AG20443 (cell line): Measurements from ENCODE around the gene ADAM30.
A peak's percentile ranks its signal among the peaks of the same experiment; 100 is the strongest.

ENCODE experiments used
- DNase-seq: peaks from one replicate; pipeline ENCODE4 v3.0.0; 2012; ENCODE audit warnings: low spot score, mixed read lengths

Gene ADAM30

GRCh38 chr1:119908661-119909060, 12.3 kb upstream of the ADAM30 start:
- no peak for DNase-seq

DNA sequence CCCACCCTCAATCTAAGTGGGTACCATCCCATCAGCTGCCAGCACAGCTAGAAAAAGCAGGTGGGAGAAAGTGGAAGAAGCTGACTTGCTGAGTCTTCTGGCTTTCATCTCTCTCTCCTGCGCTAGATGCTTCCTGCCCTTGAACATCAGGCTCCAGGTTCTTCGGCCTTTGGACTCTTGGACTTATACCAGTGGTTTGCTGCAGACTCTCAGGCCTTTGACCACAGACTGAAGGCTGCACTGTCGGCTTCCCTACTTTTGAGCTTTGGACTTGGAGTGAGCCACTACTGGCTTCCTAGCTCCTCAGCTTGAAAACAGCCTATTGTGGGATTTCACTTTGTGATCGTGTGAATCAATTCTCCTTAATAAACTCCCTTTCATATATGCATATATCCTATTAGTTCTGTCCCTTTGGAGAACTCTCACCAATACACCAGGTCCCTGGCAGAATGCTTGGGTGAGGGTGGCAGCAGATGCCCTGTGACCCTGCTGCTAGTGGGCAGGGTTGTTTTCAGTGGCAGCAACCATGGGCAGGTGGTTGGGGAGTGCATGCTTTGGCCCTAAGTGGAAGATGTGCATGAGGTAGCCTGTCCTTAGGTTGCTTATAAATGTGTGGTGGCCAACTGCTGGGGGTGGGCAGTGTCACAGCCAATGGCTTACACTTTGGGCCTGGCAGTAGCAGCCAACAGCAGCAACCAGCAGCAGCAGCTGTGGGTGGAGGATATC, 10.8 kb upstream of the ADAM30 start:
- DNase-seq: no peak

DNA sequence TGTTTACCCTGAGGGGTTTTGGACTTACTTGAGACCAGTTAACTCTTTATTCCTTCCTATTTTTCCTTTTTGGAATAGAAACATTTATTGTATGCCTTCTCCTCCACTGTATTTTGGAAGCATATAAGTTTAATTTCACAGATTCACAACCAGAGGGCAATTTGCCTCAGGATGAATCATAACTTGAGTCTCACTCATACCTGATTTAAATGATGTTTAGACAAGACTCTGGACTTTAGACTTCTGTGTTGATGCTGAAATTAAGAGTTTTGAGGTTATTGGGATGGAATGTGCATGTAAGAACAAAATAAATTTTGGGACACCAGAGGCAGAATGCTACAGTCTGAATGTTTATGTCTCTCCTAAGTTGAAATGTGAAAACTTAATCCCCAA, 7.1 kb upstream of the ADAM30 start:
- no peak for DNase-seq

- DNase-seq: no peak
Measured at GRCh38 chr1:119902775-119903442, 6.6 kb upstream of the ADAM30 start.

DNA sequence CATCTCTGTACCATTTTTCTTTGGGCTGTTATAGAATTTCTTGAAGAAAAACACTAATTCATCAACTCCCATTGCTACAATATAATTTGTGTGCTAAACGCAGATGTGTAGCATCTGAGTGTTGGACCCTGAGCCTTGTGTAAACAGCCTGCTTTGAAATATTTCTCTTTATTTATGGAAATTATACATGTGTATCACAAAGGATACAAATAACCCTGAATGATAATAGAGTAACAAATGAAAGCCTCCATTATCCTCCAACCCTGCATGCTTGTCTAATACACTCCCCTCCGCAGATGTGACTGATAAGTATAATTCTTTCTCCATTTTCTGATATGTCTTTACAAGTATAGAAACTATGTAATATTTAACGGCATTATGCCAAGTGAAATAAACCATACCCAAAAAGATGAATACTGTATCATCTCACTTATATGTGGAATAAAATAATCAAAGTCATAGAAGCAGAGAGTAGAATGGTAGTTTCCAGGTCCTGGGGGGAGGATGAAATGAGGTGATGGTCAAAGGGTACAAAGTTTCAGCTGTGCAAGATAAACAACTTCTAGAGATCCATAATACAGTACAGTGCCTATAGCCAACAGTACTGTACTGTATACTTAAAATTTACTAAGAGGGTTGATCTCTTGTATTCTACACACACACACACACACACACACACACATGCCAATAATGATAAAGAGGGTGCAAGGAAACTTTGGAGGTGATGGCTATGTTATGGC, 2.8 kb upstream of the ADAM30 start:
- DNase-seq: no peak

GRCh38 chr1:119898530-119898929, 2.2 kb upstream of the ADAM30 start:
- DNase-seq: no peak

- no peak for DNase-seq
Measured at GRCh38 chr1:119895102-119895501, 1.2 kb downstream of the ADAM30 start.

DNA sequence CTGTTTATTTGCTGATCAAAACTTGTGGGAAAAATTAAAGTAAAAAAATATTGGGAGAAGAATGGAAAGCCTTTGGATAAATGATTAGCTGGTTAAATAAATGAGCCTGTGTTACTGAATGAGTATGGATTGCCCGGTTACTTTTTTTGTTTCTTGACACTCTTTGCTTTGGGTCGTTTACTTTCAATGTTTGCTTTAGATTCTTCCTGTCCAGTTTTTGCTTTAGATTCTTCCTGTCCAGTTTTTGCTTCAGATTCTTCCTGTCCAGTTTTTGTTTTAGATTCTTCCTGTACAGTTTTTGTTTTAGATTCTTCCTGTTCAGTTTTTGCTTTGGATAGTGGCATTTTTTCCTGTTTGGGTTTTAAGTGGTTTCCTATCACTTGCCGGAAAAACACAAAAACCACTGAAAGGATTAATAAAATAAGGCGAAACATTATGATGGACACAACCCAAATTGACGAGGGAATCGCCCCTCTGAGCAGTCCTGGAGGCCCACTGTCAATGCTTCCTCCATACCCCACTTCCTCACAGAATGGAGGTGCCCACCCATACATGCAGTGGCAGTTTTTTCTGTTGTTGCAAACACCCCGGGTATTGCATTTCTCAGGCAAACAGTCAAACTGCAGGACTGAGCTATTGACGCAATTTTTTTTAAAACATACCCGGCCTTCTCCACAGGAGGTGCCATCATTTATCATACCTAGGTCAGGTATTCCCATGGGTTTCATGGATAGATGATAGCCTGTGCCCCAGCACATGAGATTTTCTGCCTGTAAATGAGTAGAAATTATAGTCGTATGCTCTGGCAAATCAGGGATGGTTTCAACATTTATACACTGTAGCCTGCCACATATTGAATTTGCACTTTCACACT, 2.3 kb downstream of the ADAM30 start:
- no peak for DNase-seq

DNA sequence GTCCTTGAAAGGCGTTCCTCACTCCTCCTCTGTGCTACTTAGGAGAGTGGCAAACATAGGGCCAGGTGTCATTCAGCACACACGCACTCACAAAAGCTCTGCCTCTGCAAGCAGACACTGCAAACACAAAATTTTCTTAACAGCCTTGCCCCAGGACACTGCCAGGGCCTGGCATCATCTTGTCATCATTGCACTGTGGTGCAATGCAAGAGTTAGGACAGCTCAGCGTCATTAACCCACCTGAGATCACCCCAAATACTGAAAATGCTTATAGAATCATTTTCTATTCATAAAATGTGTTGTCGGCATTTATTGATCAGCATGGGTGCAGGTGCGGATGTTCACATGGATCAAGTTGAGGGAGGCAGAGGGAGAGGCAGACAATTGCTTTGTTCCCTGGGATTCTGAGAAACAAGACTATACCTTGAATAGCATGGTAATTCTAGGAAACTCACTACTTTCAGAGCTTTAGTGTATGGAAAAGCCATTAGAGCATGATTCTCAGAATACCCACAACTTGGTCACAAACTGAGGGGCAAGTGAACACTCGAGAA, 3.0 kb downstream of the ADAM30 start:
- DNase-seq: no peak

DNA sequence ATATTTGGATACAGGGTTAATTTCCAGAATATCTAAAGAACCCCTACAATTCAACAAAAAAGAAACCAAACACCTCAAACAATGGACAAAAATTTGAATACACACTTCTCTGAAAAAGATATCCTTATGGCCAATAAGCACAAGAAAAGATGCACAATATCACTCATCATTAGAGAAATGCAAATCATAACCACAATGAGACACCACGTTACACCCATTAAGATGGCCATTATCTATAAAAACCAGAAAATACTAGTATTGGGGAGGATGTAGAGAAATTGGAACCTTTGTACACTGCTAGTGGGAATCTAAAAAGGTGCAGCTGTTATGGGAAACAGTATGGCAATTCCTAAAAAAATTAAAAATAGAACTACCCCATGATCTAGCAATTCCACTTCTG, 4.9 kb downstream of the ADAM30 start:
- no peak for DNase-seq

- DNase-seq: no peak
Measured at GRCh38 chr1:119888476-119888875, 7.8 kb downstream of the ADAM30 start.

DNA sequence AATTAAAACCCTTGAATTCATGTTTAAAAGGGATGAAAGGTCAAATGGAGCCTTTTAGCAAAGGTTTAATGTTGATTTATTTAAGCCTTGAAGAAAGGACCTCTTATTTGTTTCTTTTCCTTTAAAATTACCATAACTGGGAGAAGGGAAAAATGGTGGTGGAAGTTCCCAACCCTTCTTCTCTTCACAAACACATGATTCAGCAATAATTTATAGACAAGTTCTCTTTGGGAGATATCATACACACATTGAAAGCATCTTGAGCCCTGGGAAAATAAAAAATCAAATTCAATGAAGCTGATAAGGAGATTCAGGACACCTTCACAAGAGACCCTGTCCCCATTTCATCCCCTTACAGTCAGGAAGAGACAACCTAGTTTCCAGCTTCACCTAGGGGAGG, 8.9 kb downstream of the ADAM30 start:
- DNase-seq: no peak

DNA sequence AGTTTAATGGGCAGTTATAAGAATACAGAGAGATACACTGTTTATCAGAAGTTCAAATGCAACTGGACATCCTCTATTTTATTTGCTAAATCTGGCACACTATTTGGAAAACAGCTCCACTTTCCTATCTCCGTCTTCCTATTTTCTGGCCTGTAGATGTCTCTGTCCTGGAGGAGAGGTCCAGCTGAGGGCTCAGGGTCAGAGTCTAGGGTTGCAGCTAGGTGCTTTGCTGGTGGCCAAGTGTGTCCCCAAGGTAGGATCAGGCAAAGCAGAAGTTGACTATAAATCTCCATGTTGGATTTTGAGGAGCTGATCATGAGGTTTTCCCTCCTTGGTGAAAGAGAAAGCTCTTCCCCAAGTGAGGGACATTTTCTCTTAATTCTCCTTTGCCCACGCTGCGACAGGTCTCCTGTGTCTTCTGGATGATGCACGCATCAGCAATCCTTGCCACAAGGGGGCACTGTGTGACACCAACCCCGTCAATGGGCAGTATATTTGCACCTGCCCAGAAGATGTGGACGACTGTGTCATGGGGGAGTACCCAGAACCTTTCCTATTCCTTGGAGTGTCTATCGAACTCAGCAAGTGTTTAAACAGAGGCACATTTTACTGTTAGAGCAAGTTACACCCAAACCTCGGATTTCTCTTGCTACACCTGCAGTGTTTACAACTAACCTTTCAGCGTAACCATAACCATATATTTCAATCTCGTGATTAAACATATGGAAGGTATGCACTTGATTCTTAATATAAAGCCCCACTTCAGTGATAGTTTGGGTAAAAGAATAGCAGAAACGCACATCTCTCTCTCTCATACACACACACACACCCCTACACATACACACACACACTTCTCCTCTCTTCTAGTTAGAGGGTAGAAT, 10.2 kb downstream of the ADAM30 start:
- DNase-seq: peak; percentile 69

- DNase-seq: peak; percentile 40
Measured at GRCh38 chr1:119884711-119885110, 11.6 kb downstream of the ADAM30 start.

GRCh38 chr1:119883826-119884225, 12.5 kb downstream of the ADAM30 start:
- no peak for DNase-seq

- DNase-seq: peak; percentile 34
Measured at GRCh38 chr1:119882132-119883049, 13.9 kb downstream of the ADAM30 start.

DNA sequence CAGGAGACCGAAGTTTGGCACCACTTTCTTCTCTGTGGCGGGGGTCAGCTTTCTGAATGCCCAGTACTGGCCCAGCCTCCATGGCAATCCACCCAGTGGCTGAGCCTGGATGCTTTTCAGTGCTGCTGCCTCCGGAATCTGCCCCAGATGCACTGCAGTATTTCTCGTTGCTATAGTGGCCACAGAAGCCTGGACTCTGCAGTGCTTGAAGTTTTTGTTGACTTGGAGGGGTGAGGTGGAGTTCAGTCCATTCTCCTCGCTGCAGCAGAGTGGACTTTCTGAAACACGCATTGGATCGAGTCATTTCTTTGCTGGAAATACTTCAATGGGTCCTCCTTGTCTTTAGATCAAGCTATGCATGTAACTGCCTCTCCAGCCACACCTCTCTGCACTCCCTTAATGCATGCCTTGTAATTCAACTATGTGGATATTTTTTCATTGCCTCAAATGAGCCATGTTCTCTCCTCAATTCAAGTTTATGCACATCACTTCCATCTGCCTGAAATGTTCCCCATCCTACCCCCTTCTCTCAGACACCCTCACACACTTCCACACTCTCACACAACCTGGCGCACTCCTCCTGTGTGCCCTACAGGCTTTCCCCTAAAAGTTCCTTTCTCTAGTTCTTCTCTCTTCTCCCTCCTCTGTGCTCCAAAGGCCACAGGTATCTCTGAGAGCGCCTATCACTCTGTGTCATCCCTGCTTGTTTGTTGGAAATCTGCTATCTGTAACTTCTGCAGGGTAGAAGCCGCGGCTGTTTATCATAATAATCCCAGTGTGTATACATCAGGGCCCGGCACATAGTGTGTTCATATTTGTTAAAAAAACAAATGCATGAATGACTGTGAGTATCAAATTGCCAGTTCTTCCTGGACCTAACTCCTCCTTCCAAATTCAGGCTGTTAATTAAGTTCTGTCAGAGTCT, 16.5 kb downstream of the ADAM30 start:
- no peak for DNase-seq

- DNase-seq: no peak
Measured at GRCh38 chr1:119878171-119878570, 18.1 kb downstream of the ADAM30 start.

- DNase-seq: no peak
Measured at GRCh38 chr1:119874186-119874585, 22.1 kb downstream of the ADAM30 start.
